GM13976 (cell line): ENCODE results near the gene NTRK2.

Source experiments
- DNase-seq: peaks from one replicate; pipeline ENCODE4 v3.0.0; 2012; ENCODE audit warnings: low spot score
- CTCF ChIP-seq: IDR thresholded peaks from 2 replicates; pipeline ENCODE4 v1.5.1; 2012; ENCODE audit warnings: borderline replicate concordance, mild to moderate bottlenecking; ENCODE audit not compliant: insufficient read depth; ENCODE audit errors: extremely low read depth, missing control alignments, control extremely low read depth
- in situ Hi-C: fragments of 300-500 bp; cut with MboI; formaldehyde crosslinking; loops from one replicate; pipeline ENCODE4 v1.12.0; 2022; ENCODE audit warnings: low sequenced_read_pairs, mixed read lengths, inconsistent platforms; ENCODE audit not compliant: unreplicated experiment

The NTRK2 gene

GRCh38 chr9:84974258-84974657, 304.7 kb downstream of the NTRK2 start:
- in situ Hi-C loops, result loop anchor here (25.0 kb wide), 1 partner anchor 562 kb away; no protein-coding TSS in a partner anchor
- no peak for TF ChIP-seq CTCF
- DNase-seq, result no peak

GRCh38 chr9:84974855-84975254, 305.3 kb downstream of the NTRK2 start:
- in situ Hi-C loops, result loop anchor here (25.0 kb wide), 1 partner anchor 563 kb away; no protein-coding TSS in a partner anchor
- no peak for DNase-seq

GRCh38 chr9:84975926-84976325, 306.4 kb downstream of the NTRK2 start:
- in situ Hi-C loops, result no loop called here
- DNase-seq, result no peak
- TF ChIP-seq CTCF, result no peak

More at GRCh38 chr9:84974855-84975254, 305.3 kb downstream of the NTRK2 start:
- TF ChIP-seq CTCF, result no peak

GRCh38 chr9:84978661-84979060, 309.1 kb downstream of the NTRK2 start:
- no peak for TF ChIP-seq CTCF
- in situ Hi-C loops, result no loop called here
- DNase-seq, result no peak

- TF ChIP-seq CTCF, result no peak
- DNase-seq, result no peak
- in situ Hi-C loops, result no loop called here
These were observed 314.2 kb downstream of the NTRK2 start for GRCh38 chr9:84983749-84984148.

GRCh38 chr9:84988621-84989020, 319.1 kb downstream of the NTRK2 start:
- no peak for DNase-seq
- in situ Hi-C loops, result no loop called here
- TF ChIP-seq CTCF, result no peak

- no peak for TF ChIP-seq CTCF
- in situ Hi-C loops, result no loop called here
- DNase-seq, result no peak
These were observed 320.9 kb downstream of the NTRK2 start for GRCh38 chr9:84990416-84990815.
